Neural progenitor cell (in vitro differentiated cells): ENCODE measurements around the gene DHODH.

ENCODE experiments used
- CTCF ChIP-seq: fragments of 200-600 bp; sonication (generic); IDR thresholded peaks from 2 replicates; pipeline ENCODE4 v1.5.1; 2017; ENCODE audit warnings: antibody characterized with exemption, mild to moderate bottlenecking
- EZH2 ChIP-seq: fragments of 200-600 bp; sonication (generic); IDR thresholded peaks from 2 replicates; pipeline ENCODE4 v1.6.1; 2017; ENCODE audit warnings: antibody characterized with exemption, mild to moderate bottlenecking, moderate library complexity
- EZH2phosphoT487 ChIP-seq: fragments of 200-600 bp; sonication (generic); IDR thresholded peaks from 2 replicates; pipeline ENCODE4 v1.6.1; 2017; ENCODE audit warnings: antibody characterized with exemption

- TF ChIP-seq CTCF (peak; percentile 87), EZH2 (no peak), EZH2phosphoT487 (no peak)
These were observed 47.2 kb upstream of the DHODH start for GRCh38 chr16:71961066-71962039.
